Stimulated activated CD8-positive, alpha-beta memory T cell treated with anti-CD3 and anti-CD28 coated beads, Interleukin-2, amount 100 ng/mL, for 1 hour (primary cell): ENCODE measurements around the gene DUSP6.

ENCODE experiments used
- DNase-seq, 2 donors: peaks; one replicate each; pipeline ENCODE4 v3.0.0-alpha.2; 2020; ENCODE audit warnings: low read depth in 2 of 2

Gene DUSP6

GRCh38 chr12:89373763-89374572, 21.7 kb upstream of the DUSP6 start:
- no peak for DNase-seq

- no peak for DNase-seq
These were observed 20.5 kb upstream of the DUSP6 start for GRCh38 chr12:89372584-89373370.

- no peak for DNase-seq
These were observed 18.5 kb upstream of the DUSP6 start for GRCh38 chr12:89370850-89371249.

- no peak for DNase-seq
These were observed 18.1 kb upstream of the DUSP6 start for GRCh38 chr12:89370421-89370831.

- no peak for DNase-seq
These were observed 16.9 kb upstream of the DUSP6 start for GRCh38 chr12:89369166-89369565.

- DNase-seq: no peak
These were observed 16.1 kb upstream of the DUSP6 start for GRCh38 chr12:89368391-89368790.

- DNase-seq: no peak
These were observed 14.5 kb upstream of the DUSP6 start for GRCh38 chr12:89366676-89367364.

- DNase-seq: no peak
These were observed 12.3 kb upstream of the DUSP6 start for GRCh38 chr12:89364631-89365030.

GRCh38 chr12:89364058-89364457, 11.8 kb upstream of the DUSP6 start:
- no peak for DNase-seq

GRCh38 chr12:89363582-89363981, 11.3 kb upstream of the DUSP6 start:
- DNase-seq: no peak

- DNase-seq: no peak
These were observed 10.8 kb upstream of the DUSP6 start for GRCh38 chr12:89363084-89363483.

- DNase-seq: no peak
These were observed 7.3 kb upstream of the DUSP6 start for GRCh38 chr12:89359615-89360014.

GRCh38 chr12:89358805-89359204, 6.5 kb upstream of the DUSP6 start:
- no peak for DNase-seq

GRCh38 chr12:89357297-89357730, 5.0 kb upstream of the DUSP6 start:
- no peak for DNase-seq

GRCh38 chr12:89356069-89356665, 3.9 kb upstream of the DUSP6 start:
- DNase-seq: no peak

GRCh38 chr12:89355243-89356068, 3.2 kb upstream of the DUSP6 start:
- no peak for DNase-seq

GRCh38 chr12:89354612-89355067, 2.3 kb upstream of the DUSP6 start:
- DNase-seq: no peak

GRCh38 chr12:89353823-89354611, 1.7 kb upstream of the DUSP6 start:
- DNase-seq: peak; percentile 33 to 34

GRCh38 chr12:89353188-89353822, 1.0 kb upstream of the DUSP6 start:
- no peak for DNase-seq

GRCh38 chr12:89352242-89352491, 134 bp downstream of the DUSP6 start:
- no peak for DNase-seq
